Stimulated activated CD8-positive, alpha-beta memory T cell treated with anti-CD3 and anti-CD28 coated beads, Interleukin-7, amount 100 ng/mL, for 24 hours (primary cell): ENCODE results near the gene CFAP70.
A peak's percentile ranks its signal among the peaks of the same experiment; 100 is the strongest.
"Not testable (repeated sequence)": the region's sequence is repeated elsewhere in the genome, so short reads cannot be mapped to it uniquely, and the experiment has no call there.

Experiments used
- DNase-seq: peaks from one replicate; pipeline ENCODE4 v3.0.0-alpha.2; 2020; ENCODE audit warnings: low read depth

The CFAP70 gene

GRCh38 chr10:73358331-73359279 lies at the start of gene CFAP70:
Gene CFAP70 (minus strand): TSS chr10:73358864. CDS start chr10:73354796, 4,068 bp downstream.
- peak; percentile 72 for DNase-seq

- no peak for DNase-seq
These were observed 49.4 kb upstream of the CFAP70 start for GRCh38 chr10:73408061-73408460.

GRCh38 chr10:73407495-73407894 lies 48.8 kb upstream of the CFAP70 start:
- DNase-seq = no peak

GRCh38 chr10:73406846-73407245 lies 48.2 kb upstream of the CFAP70 start:
- DNase-seq = no peak

- DNase-seq = no peak
These were observed 46.9 kb upstream of the CFAP70 start for GRCh38 chr10:73405556-73405955.

- DNase-seq = no peak
These were observed 46.0 kb upstream of the CFAP70 start for GRCh38 chr10:73404690-73405089.

GRCh38 chr10:73401636-73402035 lies 43.0 kb upstream of the CFAP70 start:
- no peak for DNase-seq

GRCh38 chr10:73399063-73399462 lies 40.4 kb upstream of the CFAP70 start:
- no peak for DNase-seq

GRCh38 chr10:73398024-73398423 lies 39.4 kb upstream of the CFAP70 start:
- DNase-seq = no peak

- DNase-seq = not testable (repeated sequence)
These were observed 35.7 kb upstream of the CFAP70 start for GRCh38 chr10:73394325-73394724.

GRCh38 chr10:73388228-73388627 lies 29.6 kb upstream of the CFAP70 start:
- DNase-seq = no peak

GRCh38 chr10:73386583-73386982 lies 27.9 kb upstream of the CFAP70 start:
- DNase-seq = no peak

GRCh38 chr10:73379064-73379748 lies 20.5 kb upstream of the CFAP70 start:
- no peak for DNase-seq

- no peak for DNase-seq
These were observed 18.0 kb upstream of the CFAP70 start for GRCh38 chr10:73376679-73377078.

- no peak for DNase-seq
These were observed 9.6 kb upstream of the CFAP70 start for GRCh38 chr10:73368238-73368637.

- no peak for DNase-seq
These were observed 8.0 kb upstream of the CFAP70 start for GRCh38 chr10:73366381-73367298.

GRCh38 chr10:73364964-73365363 lies 6.3 kb upstream of the CFAP70 start:
- no peak for DNase-seq

- no peak for DNase-seq
These were observed 828 bp upstream of the CFAP70 start for GRCh38 chr10:73359492-73359891.

- no peak for DNase-seq
These were observed 843 bp downstream of the CFAP70 start for GRCh38 chr10:73357821-73358220.

GRCh38 chr10:73357166-73357565 lies 1.5 kb downstream of the CFAP70 start:
- no peak for DNase-seq

GRCh38 chr10:73344269-73344668 lies 14.4 kb downstream of the CFAP70 start:
- no peak for DNase-seq

- DNase-seq = no peak
These were observed 18.5 kb downstream of the CFAP70 start for GRCh38 chr10:73340121-73340520.
